ENCODE measurements around the gene UBXN4. TPM values are rescaled to one million over a fixed set of nuclear protein-coding genes. Genes with fewer than 3 reads are reported as not detected.
A peak's percentile ranks its signal among the peaks of the same experiment; 100 is the strongest.

UBXN4 gene
- total RNA-seq, 1 experiment from 2014 or later: 69.7 TPM

DNA sequence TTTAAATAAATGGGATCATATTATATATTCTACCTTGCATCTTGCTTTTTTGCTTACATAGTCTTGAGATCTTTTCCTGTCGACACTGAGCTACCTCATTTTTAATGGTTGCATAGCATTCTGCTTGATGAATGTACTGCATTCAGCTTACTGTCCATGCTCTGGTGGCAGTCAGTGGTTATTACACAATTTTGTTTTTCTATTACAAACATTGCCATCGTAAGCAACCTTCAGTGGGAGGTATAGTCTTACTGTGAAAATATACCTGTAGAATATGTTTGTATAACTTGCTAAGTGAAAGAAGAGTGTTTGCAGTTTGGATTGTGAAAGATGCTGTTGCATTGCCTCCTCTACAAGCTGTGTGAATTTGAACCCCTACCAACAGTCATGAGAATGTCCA lies 43.4 kb downstream of the UBXN4 start:
- RAD21 ChIA-PET (ENCODE audit: low non-redundant PET in 1 of 2, low total read pairs in 2 of 2, uncharacterized antibody in 2 of 2, unreplicated experiment in 2 of 2): no interaction called here
- Histone ChIP-seq H3K9me3 (ENCODE audit: control insufficient read depth in 1 of 2, insufficient read depth in 1 of 2, low read depth in 1 of 2, low read length in 2 of 2) (no peaks in the 10 kb centered on the region), H3K9me2 (ENCODE audit: insufficient read depth) (no peaks in the 10 kb centered on the region), H3K4me1 (ENCODE audit: control insufficient read depth in 1 of 2, insufficient read depth in 2 of 2, low read length in 2 of 2) (peaks cover 6 to 14% of the 10 kb centered on the region in 2 experiments; a peak in 3 of 4 replicates), H3K27ac (ENCODE audit: low read depth, low read length) (no peak overlapping the region), H3K36me3 (ENCODE audit: control insufficient read depth in 1 of 2, insufficient read depth in 2 of 2, low read length in 2 of 2) (peaks cover 32 to 39% of the 10 kb centered on the region in 2 experiments; a peak in 3 of 4 replicates), H3K4me2 (ENCODE audit: low read length) (no peak overlapping the region), H2AFZ (ENCODE audit: low read depth, low read length, poor library complexity, severe bottlenecking) (no peak overlapping the region), H3K27me3 (ENCODE audit: insufficient read depth, low read length) (no peaks in the 10 kb centered on the region), H3K4me3 (replicated peaks in 1 of 2; ENCODE audit: low read depth in 1 of 2, low read length in 2 of 2) (no peak overlapping the region), H4K20me1 (ENCODE audit: insufficient read depth) (no peaks in the 10 kb centered on the region), H3K9ac (ENCODE audit: low read length) (no peak overlapping the region), H3K79me2 (ENCODE audit: insufficient read depth, low read length) (no peaks in the 10 kb centered on the region)
- DNase-seq (ENCODE audit: low read depth, low spot score): no peak
- CTCF ChIA-PET: interaction anchor here (0.9 to 5.0 kb wide), 3 partner anchors 12 to 781 kb away, joined by 3 to 22 read pairs (median 3); partner anchors contain the start of gene UBXN4
- BruUV-seq (replicated peaks): no TSS peak
- POLR2A ChIA-PET: no interaction called here
- intact Hi-C loops (cut with micrococcal nuclease): no loop called here
- TF ChIP-seq, protein P1, sequence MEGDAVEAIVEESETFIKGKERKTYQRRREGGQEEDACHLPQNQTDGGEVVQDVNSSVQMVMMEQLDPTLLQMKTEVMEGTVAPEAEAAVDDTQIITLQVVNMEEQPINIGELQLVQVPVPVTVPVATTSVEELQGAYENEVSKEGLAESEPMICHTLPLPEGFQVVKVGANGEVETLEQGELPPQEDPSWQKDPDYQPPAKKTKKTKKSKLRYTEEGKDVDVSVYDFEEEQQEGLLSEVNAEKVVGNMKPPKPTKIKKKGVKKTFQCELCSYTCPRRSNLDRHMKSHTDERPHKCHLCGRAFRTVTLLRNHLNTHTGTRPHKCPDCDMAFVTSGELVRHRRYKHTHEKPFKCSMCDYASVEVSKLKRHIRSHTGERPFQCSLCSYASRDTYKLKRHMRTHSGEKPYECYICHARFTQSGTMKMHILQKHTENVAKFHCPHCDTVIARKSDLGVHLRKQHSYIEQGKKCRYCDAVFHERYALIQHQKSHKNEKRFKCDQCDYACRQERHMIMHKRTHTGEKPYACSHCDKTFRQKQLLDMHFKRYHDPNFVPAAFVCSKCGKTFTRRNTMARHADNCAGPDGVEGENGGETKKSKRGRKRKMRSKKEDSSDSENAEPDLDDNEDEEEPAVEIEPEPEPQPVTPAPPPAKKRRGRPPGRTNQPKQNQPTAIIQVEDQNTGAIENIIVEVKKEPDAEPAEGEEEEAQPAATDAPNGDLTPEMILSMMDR (IDR thresholded peaks at IDR 0.05 in 2 of 3, conservative IDR thresholded peaks at IDR 0.05 in 1 of 3; ENCODE audit: borderline replicate concordance in 1 of 3, insufficient read depth in 1 of 3, low read depth in 2 of 3, low read length in 2 of 3): peak in 2 of 3 experiments; percentile 28 to 46; a peak in 4 of 6 replicates
- TF ChIP-seq FOSL1 (IDR thresholded peaks at IDR 0.05; ENCODE audit: low read depth): no peak
- peak; percentile 57 for ATAC-seq

DNA sequence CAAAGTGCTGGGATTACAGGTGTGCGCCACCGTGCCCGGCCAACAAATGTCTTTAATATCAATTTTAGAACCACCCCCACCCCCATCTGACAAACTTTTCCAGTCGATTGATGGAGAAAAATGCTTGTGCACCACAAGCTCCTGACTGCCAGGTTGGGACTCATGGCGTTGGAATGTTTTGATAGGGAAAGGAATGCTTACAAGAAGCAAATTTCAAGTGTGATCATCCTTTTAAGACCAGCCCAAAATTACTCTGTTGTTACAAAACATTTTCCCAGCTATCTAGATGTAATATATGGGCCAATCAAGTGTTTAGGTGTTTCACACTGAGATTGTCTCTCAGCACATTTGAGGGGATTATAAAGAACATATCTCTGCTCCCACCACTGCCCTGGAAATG lies 45.2 kb downstream of the UBXN4 start:
- Histone ChIP-seq H2AFZ (ENCODE audit: low read depth, low read length, poor library complexity, severe bottlenecking) (no peak overlapping the region), H3K4me2 (ENCODE audit: low read length) (peak overlapping the region; percentile 21), H3K9ac (ENCODE audit: low read length) (no peak overlapping the region), H3K4me1 (ENCODE audit: control insufficient read depth in 1 of 2, insufficient read depth in 2 of 2, low read length in 2 of 2) (peaks cover 6 to 20% of the 10 kb centered on the region in 2 experiments; a peak in 3 of 4 replicates), H3K9me3 (ENCODE audit: control insufficient read depth in 1 of 2, insufficient read depth in 1 of 2, low read depth in 1 of 2, low read length in 2 of 2) (no peaks in the 10 kb centered on the region), H3K27ac (ENCODE audit: low read depth, low read length) (no peak overlapping the region), H3K27me3 (ENCODE audit: insufficient read depth, low read length) (no peaks in the 10 kb centered on the region), H3K36me3 (ENCODE audit: control insufficient read depth in 1 of 2, insufficient read depth in 2 of 2, low read length in 2 of 2) (peaks cover 22 to 28% of the 10 kb centered on the region in 2 experiments; a peak in 3 of 4 replicates), H3K4me3 (replicated peaks in 1 of 2; ENCODE audit: low read depth in 1 of 2, low read length in 2 of 2) (no peak overlapping the region), H3K9me2 (ENCODE audit: insufficient read depth) (no peaks in the 10 kb centered on the region), H4K20me1 (ENCODE audit: insufficient read depth) (no peaks in the 10 kb centered on the region), H3K79me2 (ENCODE audit: insufficient read depth, low read length) (no peaks in the 10 kb centered on the region)
- ChIA-PET RAD21 (ENCODE audit: low non-redundant PET in 1 of 2, low total read pairs in 2 of 2, uncharacterized antibody in 2 of 2, unreplicated experiment in 2 of 2) (no interaction called here), CTCF (interaction anchor here (1.4 to 5.0 kb wide), 2 partner anchors 11 to 798 kb away, joined by 4 to 22 read pairs; no protein-coding TSS in a partner anchor), POLR2A (no interaction called here)
- ATAC-seq (peak; percentile 31; the same call in 1 of the 2 replicates), DNase-seq (ENCODE audit: low read depth, low spot score) (no peak)
- intact Hi-C loops (cut with micrococcal nuclease): no loop called here
- TF ChIP-seq FOSL1 (IDR thresholded peaks at IDR 0.05; ENCODE audit: low read depth) (no peak), ZNF274 (IDR thresholded peaks at IDR 0.05; ENCODE audit: low read depth, low read length) (no peak), EGR1 (IDR thresholded peaks at IDR 0.05; ENCODE audit: low read depth) (no peak), EZH2phosphoT487 (IDR thresholded peaks at IDR 0.05; ENCODE audit: borderline replicate concordance) (no peak), SRF (IDR thresholded peaks at IDR 0.05; ENCODE audit: low read depth) (no peak), CBX3 (IDR thresholded peaks at IDR 0.05; ENCODE audit: low read depth) (no peak), POLR2AphosphoS5 (IDR thresholded peaks at IDR 0.05; ENCODE audit: low read depth, low read length) (no peak)
- TF ChIP-seq, protein P2, sequence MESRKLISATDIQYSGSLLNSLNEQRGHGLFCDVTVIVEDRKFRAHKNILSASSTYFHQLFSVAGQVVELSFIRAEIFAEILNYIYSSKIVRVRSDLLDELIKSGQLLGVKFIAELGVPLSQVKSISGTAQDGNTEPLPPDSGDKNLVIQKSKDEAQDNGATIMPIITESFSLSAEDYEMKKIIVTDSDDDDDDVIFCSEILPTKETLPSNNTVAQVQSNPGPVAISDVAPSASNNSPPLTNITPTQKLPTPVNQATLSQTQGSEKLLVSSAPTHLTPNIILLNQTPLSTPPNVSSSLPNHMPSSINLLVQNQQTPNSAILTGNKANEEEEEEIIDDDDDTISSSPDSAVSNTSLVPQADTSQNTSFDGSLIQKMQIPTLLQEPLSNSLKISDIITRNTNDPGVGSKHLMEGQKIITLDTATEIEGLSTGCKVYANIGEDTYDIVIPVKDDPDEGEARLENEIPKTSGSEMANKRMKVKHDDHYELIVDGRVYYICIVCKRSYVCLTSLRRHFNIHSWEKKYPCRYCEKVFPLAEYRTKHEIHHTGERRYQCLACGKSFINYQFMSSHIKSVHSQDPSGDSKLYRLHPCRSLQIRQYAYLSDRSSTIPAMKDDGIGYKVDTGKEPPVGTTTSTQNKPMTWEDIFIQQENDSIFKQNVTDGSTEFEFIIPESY (IDR thresholded peaks at IDR 0.05; ENCODE audit: extremely low read depth, insufficient replicate concordance, low read length): no peak
- TF ChIP-seq, protein P1 (IDR thresholded peaks at IDR 0.05 in 2 of 3, conservative IDR thresholded peaks at IDR 0.05 in 1 of 3; ENCODE audit: borderline replicate concordance in 1 of 3, insufficient read depth in 1 of 3, low read depth in 2 of 3, low read length in 2 of 3): no peak
- no TSS peak for BruUV-seq (replicated peaks)
